ENCODE results near the gene ANKRD13C. TPM values are rescaled to one million over a fixed set of nuclear protein-coding genes. Genes with fewer than 3 reads are reported as not detected.

Gene ANKRD13C
- total and polyA plus RNA-seq, 2 donors (not counting 1 experiment from before 2014, with no cell fraction given) = 19.4 to 30.2 TPM

GRCh38 chr1:70234733-70235132, 119.8 kb downstream of the ANKRD13C start:
- H3K27me3 ChIP-seq (ENCODE audit: control insufficient read depth, insufficient read depth, low read length) = no peaks in the 10 kb centered on the region
- no peaks in the 10 kb centered on the region for H3K9me3 ChIP-seq (ENCODE audit: control insufficient read depth, insufficient read depth, low read depth, low read length)
- H3K9ac ChIP-seq (ENCODE audit: insufficient read depth, low read length) = no peak overlapping the region
- no peak for DNase-seq (ENCODE audit: low read depth in 2 of 2)
- H2AFZ ChIP-seq (ENCODE audit: low read length) = no peak overlapping the region
- no peak for TF ChIP-seq CTCF (conservative IDR thresholded peaks at IDR 0.05 in 1 of 2, IDR thresholded peaks at IDR 0.05 in 1 of 2; ENCODE audit: low read depth in 1 of 2, low read length in 2 of 2)
- no peak for TF ChIP-seq EZH2 (IDR thresholded peaks at IDR 0.05; ENCODE audit: low read length, missing control alignments)
- no peak overlapping the region for H3K4me2 ChIP-seq (ENCODE audit: extremely low read depth, insufficient read depth, low read length)
- no peaks in the 10 kb centered on the region for H4K20me1 ChIP-seq (ENCODE audit: control insufficient read depth, extremely low read depth, insufficient read depth, low read length)
- H3K36me3 ChIP-seq (ENCODE audit: control insufficient read depth, insufficient read depth, low read length) = peaks cover 12% of the 10 kb centered on the region
- no peak overlapping the region for H3K4me3 ChIP-seq (replicated peaks in 1 of 4; ENCODE audit: control extremely low read depth in 1 of 4, insufficient read depth in 1 of 4, low read depth in 3 of 4, low read length in 4 of 4)
- H3K27ac ChIP-seq (ENCODE audit: insufficient read depth, low read length) = no peak overlapping the region
- H3K4me1 ChIP-seq (ENCODE audit: control insufficient read depth, extremely low read depth, insufficient read depth, low read length) = no peaks in the 10 kb centered on the region
- H3K79me2 ChIP-seq (ENCODE audit: control insufficient read depth, insufficient read depth, low read length) = peaks cover 5% of the 10 kb centered on the region

- H2AFZ ChIP-seq (ENCODE audit: low read length) = no peak overlapping the region
- TF ChIP-seq EZH2 (IDR thresholded peaks at IDR 0.05; ENCODE audit: low read length, missing control alignments) = no peak
- TF ChIP-seq CTCF (conservative IDR thresholded peaks at IDR 0.05 in 1 of 2, IDR thresholded peaks at IDR 0.05 in 1 of 2; ENCODE audit: low read depth in 1 of 2, low read length in 2 of 2) = no peak
- peaks cover 15% of the 10 kb centered on the region for H3K36me3 ChIP-seq (ENCODE audit: control insufficient read depth, insufficient read depth, low read length)
- H3K79me2 ChIP-seq (ENCODE audit: control insufficient read depth, insufficient read depth, low read length) = peaks cover 23% of the 10 kb centered on the region
- no peaks in the 10 kb centered on the region for H4K20me1 ChIP-seq (ENCODE audit: control insufficient read depth, extremely low read depth, insufficient read depth, low read length)
- no peak overlapping the region for H3K9ac ChIP-seq (ENCODE audit: insufficient read depth, low read length)
- H3K27me3 ChIP-seq (ENCODE audit: control insufficient read depth, insufficient read depth, low read length) = no peaks in the 10 kb centered on the region
- no peak for DNase-seq (ENCODE audit: low read depth in 2 of 2)
- no peaks in the 10 kb centered on the region for H3K9me3 ChIP-seq (ENCODE audit: control insufficient read depth, insufficient read depth, low read depth, low read length)
- H3K4me3 ChIP-seq (replicated peaks in 1 of 4; ENCODE audit: control extremely low read depth in 1 of 4, insufficient read depth in 1 of 4, low read depth in 3 of 4, low read length in 4 of 4) = no peak overlapping the region
- no peak overlapping the region for H3K4me2 ChIP-seq (ENCODE audit: extremely low read depth, insufficient read depth, low read length)
- no peak overlapping the region for H3K27ac ChIP-seq (ENCODE audit: insufficient read depth, low read length)
- no peaks in the 10 kb centered on the region for H3K4me1 ChIP-seq (ENCODE audit: control insufficient read depth, extremely low read depth, insufficient read depth, low read length)
These were observed 123.0 kb downstream of the ANKRD13C start for GRCh38 chr1:70231475-70231874.

GRCh38 chr1:70228670-70229069, 125.9 kb downstream of the ANKRD13C start:
- Histone ChIP-seq H3K4me1 (ENCODE audit: control insufficient read depth, extremely low read depth, insufficient read depth, low read length) (peaks cover 4% of the 10 kb centered on the region), H2AFZ (ENCODE audit: low read length) (no peak overlapping the region), H3K9ac (ENCODE audit: insufficient read depth, low read length) (no peak overlapping the region), H3K27me3 (ENCODE audit: control insufficient read depth, insufficient read depth, low read length) (no peaks in the 10 kb centered on the region), H3K4me2 (ENCODE audit: extremely low read depth, insufficient read depth, low read length) (no peak overlapping the region), H3K79me2 (ENCODE audit: control insufficient read depth, insufficient read depth, low read length) (peaks cover 51% of the 10 kb centered on the region), H4K20me1 (ENCODE audit: control insufficient read depth, extremely low read depth, insufficient read depth, low read length) (peaks cover 4% of the 10 kb centered on the region), H3K36me3 (ENCODE audit: control insufficient read depth, insufficient read depth, low read length) (peaks cover 20% of the 10 kb centered on the region), H3K9me3 (ENCODE audit: control insufficient read depth, insufficient read depth, low read depth, low read length) (no peaks in the 10 kb centered on the region), H3K4me3 (replicated peaks in 1 of 4; ENCODE audit: control extremely low read depth in 1 of 4, insufficient read depth in 1 of 4, low read depth in 3 of 4, low read length in 4 of 4) (no peak overlapping the region), H3K27ac (ENCODE audit: insufficient read depth, low read length) (no peak overlapping the region)
- no peak for TF ChIP-seq CTCF (conservative IDR thresholded peaks at IDR 0.05 in 1 of 2, IDR thresholded peaks at IDR 0.05 in 1 of 2; ENCODE audit: low read depth in 1 of 2, low read length in 2 of 2)
- DNase-seq (ENCODE audit: low read depth in 2 of 2) = no peak

Measured in fibroblast of lung (primary cell).